WI38 (cell line): ENCODE measurements around the gene ARHGAP26.

Experiments
- H3K4me3 ChIP-seq: 2 replicates; pipeline ENCODE4 v1.5.1; 2011; ENCODE audit warnings: low read depth, mild to moderate bottlenecking, control low read depth, low read length
- CTCF ChIP-seq: IDR thresholded peaks from 2 replicates; pipeline ENCODE4 v1.5.1; 2012; ENCODE audit warnings: low read depth, mild to moderate bottlenecking, control low read depth, low read length

The ARHGAP26 gene

GRCh38 chr5:142839711-142840346 is 69.7 kb downstream of the ARHGAP26 start:
- TF ChIP-seq CTCF: no peak
- no peak overlapping the region for H3K4me3 ChIP-seq

GRCh38 chr5:142840575-142840974 is 70.4 kb downstream of the ARHGAP26 start:
- H3K4me3 ChIP-seq: no peak overlapping the region
- TF ChIP-seq CTCF: no peak

GRCh38 chr5:142841511-142842265 is 71.5 kb downstream of the ARHGAP26 start:
- TF ChIP-seq CTCF: no peak
- no peak overlapping the region for H3K4me3 ChIP-seq

- no peak for TF ChIP-seq CTCF
- no peak overlapping the region for H3K4me3 ChIP-seq
Measured at GRCh38 chr5:142842994-142843905, 73.1 kb downstream of the ARHGAP26 start.

- TF ChIP-seq CTCF: no peak
- no peak overlapping the region for H3K4me3 ChIP-seq
Measured at GRCh38 chr5:142844866-142845265, 74.7 kb downstream of the ARHGAP26 start.

GRCh38 chr5:142845402-142845921 is 75.3 kb downstream of the ARHGAP26 start:
- no peak overlapping the region for H3K4me3 ChIP-seq
- TF ChIP-seq CTCF: no peak
